ENCODE measurements around the gene TLL2. TPM values are rescaled to one million over a fixed set of nuclear protein-coding genes. Genes with fewer than 3 reads are reported as not detected.

Gene TLL2
- total RNA-seq, 2 experiments from 2014 or later: 0.12 to 0.19 TPM

DNA sequence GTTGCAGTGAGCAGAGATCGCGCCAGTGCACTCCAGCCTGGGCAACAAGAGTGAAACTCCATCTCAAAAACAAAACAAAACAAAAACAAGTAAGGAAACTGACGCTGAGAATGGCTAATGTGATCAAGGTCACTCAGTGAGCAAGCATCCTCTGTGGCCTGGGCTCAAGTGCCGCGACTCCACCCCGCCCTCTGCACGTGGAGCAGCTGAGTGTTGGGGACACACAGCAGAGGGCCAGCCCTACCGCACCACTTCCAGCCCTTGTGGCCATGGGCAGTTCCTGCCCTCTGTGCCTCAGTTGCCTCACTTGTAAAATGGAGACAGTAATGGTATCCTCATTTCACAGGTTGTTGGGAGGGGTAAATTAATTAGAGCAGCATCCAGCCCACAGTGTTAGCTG lies 134.0 kb downstream of the TLL2 start:
- Mint-ChIP-seq H3K36me3 (no peaks in the 10 kb centered on the region), H3K27ac (no peak overlapping the region), H3K4me3 (no peak overlapping the region), H3K9me3 (no peaks in the 10 kb centered on the region), H3K4me1 (peaks cover 9% of the 10 kb centered on the region), H3K27me3 (no peaks in the 10 kb centered on the region)
- DNase-seq: no peak

DNA sequence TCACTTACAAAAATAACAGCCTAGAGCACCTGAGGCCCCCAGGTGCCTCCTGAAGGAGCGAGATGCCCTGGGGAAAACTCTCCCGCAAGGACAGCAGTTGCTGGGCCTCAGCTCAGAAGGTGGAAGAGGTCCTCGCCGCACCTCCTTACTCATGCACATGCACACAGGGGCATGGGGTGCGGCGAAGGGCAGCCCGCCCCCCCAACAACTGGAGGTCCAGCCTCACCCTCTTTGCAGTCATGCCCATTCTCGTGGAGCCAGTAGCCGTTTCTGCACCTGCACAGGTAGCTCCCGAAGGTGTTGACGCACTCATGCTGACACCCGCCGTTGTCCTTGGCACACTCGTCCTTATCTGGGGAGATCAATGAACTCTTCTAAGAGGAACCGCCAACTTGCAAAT lies 135.0 kb downstream of the TLL2 start:
- DNase-seq: no peak
- Mint-ChIP-seq H3K4me1 (peaks cover 12% of the 10 kb centered on the region), H3K27me3 (peaks cover 5% of the 10 kb centered on the region), H3K4me3 (no peak overlapping the region), H3K36me3 (no peaks in the 10 kb centered on the region), H3K9me3 (no peaks in the 10 kb centered on the region), H3K27ac (no peak overlapping the region)

DNA sequence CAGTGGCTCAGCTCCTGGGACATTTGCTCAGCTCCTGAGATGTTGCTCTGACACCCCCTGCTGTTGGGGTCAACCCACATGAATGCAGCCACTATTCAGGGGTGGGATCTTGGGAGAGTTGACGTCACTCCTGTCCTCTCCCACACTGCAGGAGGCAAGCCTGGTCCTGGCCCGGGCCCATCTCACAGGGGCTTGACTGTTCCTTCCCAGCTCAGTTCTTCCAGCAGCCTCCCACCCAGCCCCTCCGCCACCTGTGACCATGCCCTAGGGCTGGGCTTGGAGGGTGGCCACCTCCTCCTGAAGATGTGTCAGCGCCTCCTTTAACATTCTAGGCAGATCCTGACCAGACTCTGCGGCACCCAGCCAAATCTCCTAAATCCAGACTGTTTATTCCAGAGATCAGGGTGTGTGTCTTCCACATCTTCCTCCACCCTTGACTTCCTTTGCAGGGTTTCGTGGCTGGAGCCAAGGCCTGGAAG lies 135.9 kb downstream of the TLL2 start:
- DNase-seq: no peak
- no peaks in the 10 kb centered on the region for H3K9me3 Mint-ChIP-seq
- H3K27me3 Mint-ChIP-seq: peaks cover 9% of the 10 kb centered on the region
- H3K4me3 Mint-ChIP-seq: no peak overlapping the region
- H3K4me1 Mint-ChIP-seq: peaks cover 12% of the 10 kb centered on the region
- no peaks in the 10 kb centered on the region for H3K36me3 Mint-ChIP-seq
- H3K27ac Mint-ChIP-seq: no peak overlapping the region

DNA sequence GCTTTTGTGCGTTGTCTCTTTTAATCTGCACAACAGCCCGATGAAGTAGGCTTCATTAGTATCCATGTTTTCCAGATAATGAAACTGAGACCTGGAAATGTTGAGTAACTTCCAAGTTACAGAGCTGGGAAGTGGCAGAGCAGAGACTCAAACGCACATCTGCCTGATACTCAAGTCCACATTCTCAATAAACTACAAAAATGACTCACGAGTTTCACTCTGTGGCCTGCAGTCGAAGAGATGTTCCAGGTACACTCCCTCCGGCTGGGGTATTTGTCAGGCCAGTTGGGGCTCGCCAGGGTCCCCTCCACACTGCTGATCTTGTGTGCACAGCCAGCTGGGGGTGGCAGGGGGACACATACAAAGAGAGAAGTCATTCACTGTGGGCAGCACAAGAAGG lies 137.2 kb downstream of the TLL2 start:
- DNase-seq: peak; percentile 8
- H3K4me3 Mint-ChIP-seq: no peak overlapping the region
- H3K27me3 Mint-ChIP-seq: peaks cover 9% of the 10 kb centered on the region
- no peak overlapping the region for H3K27ac Mint-ChIP-seq
- no peaks in the 10 kb centered on the region for H3K9me3 Mint-ChIP-seq
- H3K4me1 Mint-ChIP-seq: peaks cover 12% of the 10 kb centered on the region
- H3K36me3 Mint-ChIP-seq: no peaks in the 10 kb centered on the region

DNA sequence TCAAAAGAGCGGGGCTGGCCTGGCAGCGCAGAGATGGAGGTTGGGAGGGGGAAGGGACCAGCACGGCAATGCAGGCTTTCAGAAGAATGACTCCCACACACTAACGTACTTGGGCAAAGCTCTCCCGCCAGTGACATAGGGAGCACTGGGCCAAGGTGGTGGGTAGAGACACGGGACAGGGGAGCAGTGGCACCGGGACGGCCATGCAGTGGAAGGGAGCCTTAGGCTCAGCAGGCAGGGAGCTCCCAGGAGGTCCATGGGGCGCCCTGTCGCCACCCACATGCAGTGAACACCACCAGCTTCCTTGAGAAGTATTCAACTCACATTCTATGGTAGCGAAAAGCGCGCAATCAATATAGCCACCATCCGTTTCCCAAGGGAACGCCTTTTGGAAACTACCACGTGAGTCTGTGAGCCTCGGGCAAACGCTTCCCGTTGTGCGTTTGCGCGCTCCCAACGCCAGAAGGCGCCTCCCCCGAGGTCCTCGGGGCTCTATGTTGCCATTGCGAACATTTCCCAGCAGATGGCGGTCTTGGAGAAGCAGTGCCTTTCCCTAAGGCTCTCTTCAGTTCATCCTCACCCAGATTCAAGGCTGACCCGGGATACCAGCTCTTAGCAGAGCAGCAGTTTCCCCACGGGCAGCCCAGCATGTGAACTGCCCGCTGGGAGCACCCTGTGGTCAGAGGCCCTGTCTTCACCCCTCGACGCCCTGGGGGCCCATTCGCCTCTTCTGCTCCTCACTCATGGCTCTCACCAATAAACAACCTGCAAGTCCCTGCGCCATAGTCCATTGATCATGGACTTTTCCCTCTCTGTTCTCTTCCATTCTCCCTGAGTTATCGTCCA lies 138.5 kb downstream of the TLL2 start:
- Mint-ChIP-seq H3K27ac (no peak overlapping the region), H3K36me3 (no peaks in the 10 kb centered on the region), H3K27me3 (peaks cover 9% of the 10 kb centered on the region), H3K4me1 (peaks cover 14% of the 10 kb centered on the region), H3K4me3 (peak overlapping the region; percentile 81), H3K9me3 (no peaks in the 10 kb centered on the region)
- peak; percentile 76 for DNase-seq

DNA sequence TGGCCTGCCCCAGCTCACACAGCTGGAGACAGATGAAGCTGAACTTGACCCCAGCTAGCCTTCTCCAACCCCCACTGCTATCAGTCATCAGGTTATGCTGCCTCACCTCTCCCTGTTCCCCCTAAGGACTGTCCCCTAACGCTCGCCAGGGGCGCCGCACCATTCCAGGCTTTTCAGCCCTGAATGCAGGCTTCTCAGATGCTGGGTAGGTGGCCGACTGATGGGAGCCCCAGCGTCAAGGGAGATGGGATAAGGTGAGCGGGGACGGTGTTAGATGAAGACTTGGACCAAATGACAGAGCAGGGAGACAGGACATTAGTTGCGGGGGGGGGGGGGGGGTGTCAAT lies 139.1 kb downstream of the TLL2 start:
- Mint-ChIP-seq H3K36me3 (no peaks in the 10 kb centered on the region), H3K27me3 (peaks cover 9% of the 10 kb centered on the region), H3K4me1 (peaks cover 14% of the 10 kb centered on the region), H3K4me3 (peak overlapping the region; percentile 81), H3K9me3 (no peaks in the 10 kb centered on the region), H3K27ac (no peak overlapping the region)
- no peak for DNase-seq

DNA sequence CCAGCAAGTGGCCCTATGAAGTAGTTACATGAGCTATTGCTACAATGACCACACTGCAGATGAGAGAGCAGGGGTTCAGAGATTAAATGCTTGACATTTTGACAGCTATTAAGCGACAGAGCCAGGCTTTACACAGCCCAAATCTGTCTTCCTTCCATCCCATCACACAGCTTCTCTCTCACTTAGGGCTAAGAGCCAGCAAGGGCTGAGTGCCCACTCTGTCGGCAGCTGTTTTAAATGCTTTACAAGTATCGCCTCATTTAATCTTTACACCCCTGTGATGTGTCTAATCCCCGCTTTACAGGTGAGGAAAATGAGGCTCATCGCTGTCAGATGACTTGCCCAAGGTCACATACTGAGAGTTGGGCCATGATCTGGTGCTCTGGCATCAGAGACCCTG lies 139.7 kb downstream of the TLL2 start:
- no peak overlapping the region for H3K27ac Mint-ChIP-seq
- H3K4me3 Mint-ChIP-seq: peak overlapping the region; percentile 57
- peaks cover 14% of the 10 kb centered on the region for H3K4me1 Mint-ChIP-seq
- H3K9me3 Mint-ChIP-seq: no peaks in the 10 kb centered on the region
- DNase-seq: no peak
- peaks cover 9% of the 10 kb centered on the region for H3K27me3 Mint-ChIP-seq
- H3K36me3 Mint-ChIP-seq: no peaks in the 10 kb centered on the region

DNA sequence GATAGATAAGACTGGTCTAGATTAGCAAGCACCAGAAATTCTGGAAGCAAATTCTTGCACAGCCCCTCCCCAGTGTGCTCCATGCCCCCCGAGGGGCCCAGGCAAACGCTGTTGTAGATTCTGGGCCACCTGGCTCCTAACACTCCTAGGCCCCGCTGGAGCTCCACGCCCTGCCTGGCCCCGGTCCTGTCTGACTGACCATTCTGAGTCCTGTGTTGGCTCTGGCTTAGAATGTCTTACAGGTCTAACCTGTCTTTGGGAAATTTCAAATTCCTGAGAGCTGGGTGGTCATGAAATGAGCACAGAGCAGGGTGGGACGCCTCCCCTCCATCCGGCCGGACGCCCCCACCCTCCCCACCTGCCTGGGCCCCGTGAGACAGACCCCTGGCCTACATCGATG lies 142.4 kb downstream of the TLL2 start:
- H3K4me3 Mint-ChIP-seq: no peak overlapping the region
- H3K27ac Mint-ChIP-seq: no peak overlapping the region
- peaks cover 14% of the 10 kb centered on the region for H3K4me1 Mint-ChIP-seq
- DNase-seq: no peak
- H3K36me3 Mint-ChIP-seq: no peaks in the 10 kb centered on the region
- no peaks in the 10 kb centered on the region for H3K9me3 Mint-ChIP-seq
- peaks cover 9% of the 10 kb centered on the region for H3K27me3 Mint-ChIP-seq

DNA sequence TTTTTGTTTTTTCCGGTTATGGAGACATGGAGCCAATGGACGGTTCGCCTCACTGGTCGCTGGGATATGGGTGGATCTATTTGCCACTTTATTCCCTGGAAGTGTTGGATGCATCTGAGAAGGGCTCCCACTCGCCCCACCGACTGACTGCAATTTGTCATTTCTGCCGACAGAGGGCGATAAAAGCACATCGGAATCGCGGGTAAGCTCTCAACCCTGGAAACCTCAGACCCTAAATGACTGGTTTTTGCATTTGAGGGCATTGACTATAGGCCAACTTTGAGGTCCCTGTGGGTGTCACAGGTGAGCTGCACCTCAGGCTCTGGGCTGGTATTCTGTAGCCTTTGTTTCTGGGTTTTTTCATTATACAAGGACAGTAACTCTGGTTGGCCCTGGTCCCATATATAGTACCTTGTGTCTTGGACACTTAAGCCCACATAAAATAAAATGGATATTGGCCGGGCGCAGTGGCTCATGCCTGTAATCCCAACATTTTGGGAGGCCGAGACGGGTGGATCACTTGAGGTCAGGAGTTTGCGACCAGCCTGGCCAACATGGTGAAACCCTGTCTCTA lies 143.1 kb downstream of the TLL2 start:
- H3K4me3 Mint-ChIP-seq: no peak overlapping the region
- peak; percentile 39 for DNase-seq
- H3K36me3 Mint-ChIP-seq: no peaks in the 10 kb centered on the region
- peaks cover 11% of the 10 kb centered on the region for H3K4me1 Mint-ChIP-seq
- peaks cover 9% of the 10 kb centered on the region for H3K27me3 Mint-ChIP-seq
- H3K27ac Mint-ChIP-seq: no peak overlapping the region
- no peaks in the 10 kb centered on the region for H3K9me3 Mint-ChIP-seq

DNA sequence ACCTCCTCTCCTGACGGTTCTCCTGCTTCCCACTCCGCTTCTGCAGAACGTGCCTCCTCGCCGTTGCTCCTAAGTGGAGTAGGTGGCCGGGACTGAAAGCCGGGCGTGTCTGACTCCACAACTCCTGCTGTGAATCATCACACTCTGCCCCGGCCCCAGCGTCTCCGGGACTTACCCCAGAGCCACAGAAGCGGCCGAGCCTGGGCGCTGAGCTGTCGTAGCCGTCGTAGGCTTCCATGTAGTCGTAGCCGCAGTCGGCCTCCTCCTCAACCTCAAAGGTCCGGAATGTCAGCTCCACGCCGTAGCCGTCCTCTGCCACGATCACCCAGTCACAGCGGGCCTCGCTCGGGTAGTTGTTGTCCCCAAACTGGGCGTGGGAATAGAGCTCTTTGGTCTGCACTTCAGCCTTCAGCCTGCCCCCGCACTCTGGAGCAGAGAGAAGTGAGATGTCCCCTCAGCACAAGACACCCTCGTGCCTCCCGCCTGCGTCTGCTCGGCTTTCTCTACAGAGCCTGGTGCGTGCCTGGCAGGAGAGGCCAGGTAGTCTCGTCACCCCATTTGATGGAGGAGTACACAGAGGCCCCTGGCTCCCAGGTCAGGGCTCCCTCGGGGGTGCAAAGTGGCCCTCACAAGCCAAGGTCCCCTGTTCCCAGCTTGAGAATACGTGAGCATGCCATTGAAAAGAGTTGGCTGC lies 143.7 kb downstream of the TLL2 start:
- no peak for DNase-seq
- Mint-ChIP-seq H3K36me3 (no peaks in the 10 kb centered on the region), H3K27me3 (peaks cover 9% of the 10 kb centered on the region), H3K4me3 (no peak overlapping the region), H3K9me3 (no peaks in the 10 kb centered on the region), H3K27ac (no peak overlapping the region), H3K4me1 (peaks cover 8% of the 10 kb centered on the region)

DNA sequence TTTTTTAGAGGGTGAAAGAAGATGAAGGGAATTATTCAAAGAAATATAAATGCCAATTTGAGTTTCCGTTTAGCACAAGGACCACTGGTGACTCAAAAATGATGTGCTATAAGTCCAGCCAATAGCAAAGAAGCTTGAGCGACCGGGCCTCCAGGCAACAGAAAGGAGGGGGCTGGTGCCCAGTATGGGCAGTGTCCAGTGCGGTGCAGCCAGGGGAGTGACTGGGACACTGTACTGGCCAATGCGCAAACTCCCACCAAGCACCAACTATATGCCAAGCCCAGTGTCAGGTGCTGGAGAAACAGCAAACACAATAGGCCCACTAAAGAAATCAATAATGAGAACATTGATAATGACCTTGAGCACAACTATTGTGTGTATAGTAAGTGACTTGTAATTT lies 144.8 kb downstream of the TLL2 start:
- Mint-ChIP-seq H3K9me3 (no peaks in the 10 kb centered on the region), H3K4me3 (no peak overlapping the region), H3K4me1 (peaks cover 3% of the 10 kb centered on the region), H3K36me3 (no peaks in the 10 kb centered on the region), H3K27me3 (peaks cover 4% of the 10 kb centered on the region), H3K27ac (no peak overlapping the region)
- DNase-seq: no peak

DNA sequence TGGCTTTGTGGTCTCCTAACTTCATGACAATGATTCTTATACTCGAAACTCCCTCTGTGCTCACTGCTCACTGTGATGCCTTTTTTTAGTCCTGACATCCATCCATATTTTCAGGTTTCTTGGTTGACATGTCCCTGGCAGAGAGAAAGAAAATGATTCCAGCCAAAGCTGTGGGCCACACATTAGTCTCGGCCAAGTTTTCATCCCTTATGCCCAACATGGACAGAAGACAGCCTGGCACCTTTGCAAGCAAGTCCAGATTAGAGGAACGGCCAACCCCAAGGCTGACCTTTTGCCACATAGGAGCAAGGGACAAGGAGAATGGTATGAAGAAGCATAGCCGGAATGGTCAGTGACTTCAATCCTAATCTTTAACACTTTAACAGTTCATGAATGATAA lies 146.3 kb downstream of the TLL2 start:
- Mint-ChIP-seq H3K27ac (no peak overlapping the region), H3K4me3 (no peak overlapping the region), H3K9me3 (no peaks in the 10 kb centered on the region), H3K36me3 (no peaks in the 10 kb centered on the region), H3K4me1 (peaks cover 3% of the 10 kb centered on the region), H3K27me3 (no peaks in the 10 kb centered on the region)
- no peak for DNase-seq

DNA sequence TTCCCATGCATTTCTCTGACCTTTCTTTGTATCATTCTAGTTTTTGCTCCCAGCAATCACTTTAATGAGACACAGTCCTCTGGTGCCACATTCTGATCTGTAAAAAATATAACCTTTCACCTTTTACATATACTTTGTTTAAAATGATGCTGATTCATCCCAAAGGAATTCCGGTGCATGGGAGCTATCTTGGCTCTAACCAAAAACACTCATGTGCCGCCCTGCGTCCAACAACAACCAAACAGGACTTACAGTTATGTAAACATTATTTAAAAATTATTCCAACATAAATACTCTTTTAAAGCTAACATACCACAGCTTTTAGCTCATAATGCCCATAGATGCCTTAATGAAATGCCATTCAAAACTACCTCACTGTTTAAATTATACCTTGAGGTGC lies 147.2 kb downstream of the TLL2 start:
- no peaks in the 10 kb centered on the region for H3K36me3 Mint-ChIP-seq
- no peak for DNase-seq
- H3K4me1 Mint-ChIP-seq: peaks cover 3% of the 10 kb centered on the region
- no peaks in the 10 kb centered on the region for H3K27me3 Mint-ChIP-seq
- H3K9me3 Mint-ChIP-seq: no peaks in the 10 kb centered on the region
- no peak overlapping the region for H3K4me3 Mint-ChIP-seq
- no peak overlapping the region for H3K27ac Mint-ChIP-seq

DNA sequence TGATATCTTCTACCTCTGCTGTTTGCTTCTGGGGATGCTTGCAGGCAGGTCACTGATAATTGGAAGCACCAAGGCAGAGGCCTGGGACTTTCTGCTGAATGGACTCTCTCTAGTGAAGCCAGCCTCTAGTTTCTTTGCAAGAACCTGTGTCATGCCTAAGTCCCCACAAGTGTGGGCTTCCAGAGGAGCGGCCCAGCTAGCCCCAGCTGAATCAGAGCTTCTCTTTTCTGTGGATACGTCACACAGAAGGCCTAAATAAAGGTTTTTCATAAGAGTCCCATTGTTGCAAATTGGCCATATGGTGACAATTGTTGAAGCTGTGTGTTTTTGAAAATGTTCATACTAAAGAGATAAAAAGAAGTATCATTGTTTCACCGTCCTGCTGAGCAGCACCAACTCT lies 148.2 kb downstream of the TLL2 start:
- no peak overlapping the region for H3K27ac Mint-ChIP-seq
- no peak overlapping the region for H3K4me3 Mint-ChIP-seq
- H3K4me1 Mint-ChIP-seq: peaks cover 1% of the 10 kb centered on the region
- H3K27me3 Mint-ChIP-seq: no peaks in the 10 kb centered on the region
- DNase-seq: no peak
- H3K36me3 Mint-ChIP-seq: no peaks in the 10 kb centered on the region
- H3K9me3 Mint-ChIP-seq: no peaks in the 10 kb centered on the region

DNA sequence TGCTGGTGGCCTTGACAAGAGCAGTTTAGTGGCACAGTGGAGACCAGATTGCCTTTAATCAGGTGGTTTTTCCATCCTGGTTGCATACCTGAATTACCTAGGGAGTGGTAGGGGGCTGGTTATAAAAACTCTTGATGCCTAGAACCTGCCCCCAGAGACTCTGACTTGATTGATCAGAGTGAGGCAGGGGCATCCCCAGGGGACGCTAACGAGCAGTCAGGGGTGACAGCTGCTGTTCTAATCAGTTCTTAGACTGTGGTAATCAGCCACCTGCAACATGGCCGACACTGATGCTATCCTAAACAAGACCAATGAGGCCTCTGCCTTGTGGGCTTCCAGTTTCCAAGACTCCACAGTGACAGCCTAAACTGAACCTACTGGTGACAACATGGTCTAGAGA lies 153.0 kb downstream of the TLL2 start:
- H3K27me3 Mint-ChIP-seq: peaks cover 7% of the 10 kb centered on the region
- no peak overlapping the region for H3K27ac Mint-ChIP-seq
- no peaks in the 10 kb centered on the region for H3K9me3 Mint-ChIP-seq
- H3K4me3 Mint-ChIP-seq: no peak overlapping the region
- H3K36me3 Mint-ChIP-seq: no peaks in the 10 kb centered on the region
- no peak for DNase-seq
- H3K4me1 Mint-ChIP-seq: no peaks in the 10 kb centered on the region

Data from activated naive CD8-positive, alpha-beta T cell treated with anti-CD3 and anti-CD28 coated beads for 36 hours (primary cell).